Liver (tissue), 3 donors: ENCODE data around the gene FMO3.

Source experiments
- FOXA1 ChIP-seq: IDR thresholded peaks from 2 replicates; pipeline ENCODE4 v1.6.1; 2016; ENCODE audit warnings: antibody characterized with exemption
- GABPA ChIP-seq, 2 donors: IDR thresholded peaks in 1 of 2; conservative IDR thresholded peaks in 1 of 2; 2 replicates each; pipeline ENCODE4 v1.6.1; 2016; ENCODE audit warnings: antibody characterized with exemption in 2 of 2, mild to moderate bottlenecking in 1 of 2, moderate library complexity in 1 of 2
- JUND ChIP-seq, 2 donors: IDR thresholded peaks; 2 replicates each; pipeline ENCODE4 v1.6.1; 2016; ENCODE audit warnings: antibody characterized with exemption in 2 of 2
- MAX ChIP-seq: IDR thresholded peaks from 2 replicates; pipeline ENCODE4 v1.6.1; 2016; ENCODE audit warnings: antibody characterized with exemption
- NR2F2 ChIP-seq: IDR thresholded peaks from 2 replicates; pipeline ENCODE4 v1.6.1; 2016; ENCODE audit warnings: antibody characterized with exemption
- TAF1 ChIP-seq: conservative IDR thresholded peaks from 2 replicates; pipeline ENCODE4 v1.6.1; 2016; ENCODE audit warnings: antibody characterized with exemption, mild to moderate bottlenecking
- YY1 ChIP-seq: IDR thresholded peaks from 2 replicates; pipeline ENCODE4 v1.6.1; 2016; ENCODE audit warnings: antibody characterized with exemption, mild to moderate bottlenecking
- TF ChIP-seq, protein P1 (sequence below): fragments of 150-350 bp; IDR thresholded peaks from 2 replicates; pipeline ENCODE4 v1.5.1; 2017; ENCODE audit warnings: improper control_type of control experiment, low read depth, low read length; ENCODE audit not compliant: missing input control
- TF ChIP-seq, protein P2 (sequence below): IDR thresholded peaks from 2 replicates; pipeline ENCODE4 v1.6.1; 2016; ENCODE audit warnings: antibody characterized with exemption, mild to moderate bottlenecking
- donor health status: healthy.
- donor health status: healthy.

GRCh38 chr1:171160639-171161354 lies 70.1 kb downstream of the FMO3 start:
- TF ChIP-seq, protein P1, sequence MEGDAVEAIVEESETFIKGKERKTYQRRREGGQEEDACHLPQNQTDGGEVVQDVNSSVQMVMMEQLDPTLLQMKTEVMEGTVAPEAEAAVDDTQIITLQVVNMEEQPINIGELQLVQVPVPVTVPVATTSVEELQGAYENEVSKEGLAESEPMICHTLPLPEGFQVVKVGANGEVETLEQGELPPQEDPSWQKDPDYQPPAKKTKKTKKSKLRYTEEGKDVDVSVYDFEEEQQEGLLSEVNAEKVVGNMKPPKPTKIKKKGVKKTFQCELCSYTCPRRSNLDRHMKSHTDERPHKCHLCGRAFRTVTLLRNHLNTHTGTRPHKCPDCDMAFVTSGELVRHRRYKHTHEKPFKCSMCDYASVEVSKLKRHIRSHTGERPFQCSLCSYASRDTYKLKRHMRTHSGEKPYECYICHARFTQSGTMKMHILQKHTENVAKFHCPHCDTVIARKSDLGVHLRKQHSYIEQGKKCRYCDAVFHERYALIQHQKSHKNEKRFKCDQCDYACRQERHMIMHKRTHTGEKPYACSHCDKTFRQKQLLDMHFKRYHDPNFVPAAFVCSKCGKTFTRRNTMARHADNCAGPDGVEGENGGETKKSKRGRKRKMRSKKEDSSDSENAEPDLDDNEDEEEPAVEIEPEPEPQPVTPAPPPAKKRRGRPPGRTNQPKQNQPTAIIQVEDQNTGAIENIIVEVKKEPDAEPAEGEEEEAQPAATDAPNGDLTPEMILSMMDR, result no peak
- TF ChIP-seq, protein P2, sequence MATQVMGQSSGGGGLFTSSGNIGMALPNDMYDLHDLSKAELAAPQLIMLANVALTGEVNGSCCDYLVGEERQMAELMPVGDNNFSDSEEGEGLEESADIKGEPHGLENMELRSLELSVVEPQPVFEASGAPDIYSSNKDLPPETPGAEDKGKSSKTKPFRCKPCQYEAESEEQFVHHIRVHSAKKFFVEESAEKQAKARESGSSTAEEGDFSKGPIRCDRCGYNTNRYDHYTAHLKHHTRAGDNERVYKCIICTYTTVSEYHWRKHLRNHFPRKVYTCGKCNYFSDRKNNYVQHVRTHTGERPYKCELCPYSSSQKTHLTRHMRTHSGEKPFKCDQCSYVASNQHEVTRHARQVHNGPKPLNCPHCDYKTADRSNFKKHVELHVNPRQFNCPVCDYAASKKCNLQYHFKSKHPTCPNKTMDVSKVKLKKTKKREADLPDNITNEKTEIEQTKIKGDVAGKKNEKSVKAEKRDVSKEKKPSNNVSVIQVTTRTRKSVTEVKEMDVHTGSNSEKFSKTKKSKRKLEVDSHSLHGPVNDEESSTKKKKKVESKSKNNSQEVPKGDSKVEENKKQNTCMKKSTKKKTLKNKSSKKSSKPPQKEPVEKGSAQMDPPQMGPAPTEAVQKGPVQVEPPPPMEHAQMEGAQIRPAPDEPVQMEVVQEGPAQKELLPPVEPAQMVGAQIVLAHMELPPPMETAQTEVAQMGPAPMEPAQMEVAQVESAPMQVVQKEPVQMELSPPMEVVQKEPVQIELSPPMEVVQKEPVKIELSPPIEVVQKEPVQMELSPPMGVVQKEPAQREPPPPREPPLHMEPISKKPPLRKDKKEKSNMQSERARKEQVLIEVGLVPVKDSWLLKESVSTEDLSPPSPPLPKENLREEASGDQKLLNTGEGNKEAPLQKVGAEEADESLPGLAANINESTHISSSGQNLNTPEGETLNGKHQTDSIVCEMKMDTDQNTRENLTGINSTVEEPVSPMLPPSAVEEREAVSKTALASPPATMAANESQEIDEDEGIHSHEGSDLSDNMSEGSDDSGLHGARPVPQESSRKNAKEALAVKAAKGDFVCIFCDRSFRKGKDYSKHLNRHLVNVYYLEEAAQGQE, result no peak
- peak; percentile 9 for TF ChIP-seq NR2F2
- TF ChIP-seq GABPA (IDR thresholded peaks at IDR 0.05 in 1 of 2, conservative IDR thresholded peaks at IDR 0.05 in 1 of 2), result no peak
- TF ChIP-seq MAX, result peak; percentile 78
- TF ChIP-seq FOXA1, result no peak
- TF ChIP-seq TAF1, result no peak
- peak; percentile 76 for TF ChIP-seq YY1
- peak; percentile 39 to 60 for TF ChIP-seq JUND (IDR thresholded peaks at IDR 0.05)
